Left lobe of liver (tissue), 2 donors: ENCODE results near the gene PCDHGA7. TPM values are rescaled to one million over a fixed set of nuclear protein-coding genes. Genes with fewer than 3 reads are reported as not detected.
"Not testable (repeated sequence)": the region's sequence is repeated elsewhere in the genome, so short reads cannot be mapped to it uniquely, and the experiment has no call there.

ENCODE experiments used
- ATAC-seq: fragments of 200-7000 bp; cut with Tn5 transposase; one replicate; pipeline ENCODE4 v1.9.1; 2020; ENCODE audit warnings: mild to moderate bottlenecking, moderate library complexity
- DNase-seq: peaks from one replicate; pipeline ENCODE4 v3.0.0-alpha.2; 2020; ENCODE audit warnings: low spot score
- total RNA-seq: library from RNA; stranded (reverse); gene quantifications from one replicate; pipeline ENCODE4 v1.2.1, GENCODE V29; 2021
- donor health status: DM: no; HTN: no; CAD: no; lungs with moderate emphysema.
- donor health status: DM: no; HTN: yes; CAD: no.

PCDHGA7 gene
- total RNA-seq, 1 donor from 2014 or later = 0.33 TPM

- no peak for ATAC-seq
- DNase-seq = no peak
These were observed 40.3 kb downstream of the PCDHGA7 start for GRCh38 chr5:141422742-141423291.

- DNase-seq = no peak
- ATAC-seq = no peak
These were observed 45.4 kb downstream of the PCDHGA7 start for GRCh38 chr5:141427783-141428426.

GRCh38 chr5:141430332-141431113 lies 48.0 kb downstream of the PCDHGA7 start, which contains the start of gene PCDHGA12:
PCDHGA12 (plus strand) TSS chr5:141430507; CDS start chr5:141430760, 253 bp downstream.
- DNase-seq = no peak
- peak; percentile 68 for ATAC-seq

GRCh38 chr5:141431286-141431685 lies 48.7 kb downstream of the PCDHGA7 start:
- no peak for DNase-seq

GRCh38 chr5:141432308-141432707 lies 49.8 kb downstream of the PCDHGA7 start:
- not testable (repeated sequence) for DNase-seq, ATAC-seq

More at GRCh38 chr5:141431286-141431685, 48.7 kb downstream of the PCDHGA7 start:
- no peak for ATAC-seq

- not testable (repeated sequence) for ATAC-seq, DNase-seq
These were observed 50.2 kb downstream of the PCDHGA7 start for GRCh38 chr5:141432726-141433125.

- ATAC-seq (no peak), DNase-seq (no peak)
These were observed 51.5 kb downstream of the PCDHGA7 start for GRCh38 chr5:141434006-141434405.

Other genes starting within 250 kb of the PCDHGA7 start
- gene PCDHB5, start 247.5 kb upstream of the PCDHGA7 start, total RNA-seq = 0.33 TPM
- gene PCDHB6, start 232.7 kb upstream of the PCDHGA7 start, total RNA-seq = 0.10 TPM
- gene PCDHB7, start 210.1 kb upstream of the PCDHGA7 start, total RNA-seq = 0.25 TPM
- gene PCDHB8, start 205.0 kb upstream of the PCDHGA7 start, total RNA-seq = not detected
- 0.58 TPM for gene PCDHB16, start 200.4 kb upstream of the PCDHGA7 start, total RNA-seq
- gene PCDHB9, start 195.6 kb upstream of the PCDHGA7 start, total RNA-seq = 0.05 TPM
- 0.28 TPM for gene PCDHB10, start 190.4 kb upstream of the PCDHGA7 start, total RNA-seq
- 0.20 TPM for gene PCDHB11, start 183.1 kb upstream of the PCDHGA7 start, total RNA-seq
- gene PCDHB12, start 174.0 kb upstream of the PCDHGA7 start, total RNA-seq = 0.28 TPM
- 0.65 TPM for gene PCDHB13, start 168.8 kb upstream of the PCDHGA7 start, total RNA-seq
- gene PCDHB14, start 159.4 kb upstream of the PCDHGA7 start, total RNA-seq = 0.75 TPM
- gene PCDHB15, start 137.3 kb upstream of the PCDHGA7 start, total RNA-seq = 0.38 TPM
- 0.25 TPM for gene SLC25A2, start 78.7 kb upstream of the PCDHGA7 start, total RNA-seq
- 20.6 TPM for gene TAF7, start 62.0 kb upstream of the PCDHGA7 start, total RNA-seq
- 0.10 TPM for gene PCDHGA1, start 52.2 kb upstream of the PCDHGA7 start, total RNA-seq
- 1.1 TPM for gene PCDHGA2, start 44.0 kb upstream of the PCDHGA7 start, total RNA-seq
- 0.60 TPM for gene PCDHGA3, start 38.9 kb upstream of the PCDHGA7 start, total RNA-seq
- 0.63 TPM for gene PCDHGB1, start 32.6 kb upstream of the PCDHGA7 start, total RNA-seq
- 0.53 TPM for gene PCDHGA4, start 27.7 kb upstream of the PCDHGA7 start, total RNA-seq
- gene PCDHGB2, start 22.7 kb upstream of the PCDHGA7 start, total RNA-seq = 0.81 TPM
- gene PCDHGA5, start 18.6 kb upstream of the PCDHGA7 start, total RNA-seq = 0.35 TPM
- gene PCDHGB3, start 12.5 kb upstream of the PCDHGA7 start, total RNA-seq = 0.83 TPM
- 0.68 TPM for gene PCDHGA6, start 8.9 kb upstream of the PCDHGA7 start, total RNA-seq
- gene PCDHGB4, start 5.0 kb downstream of the PCDHGA7 start, total RNA-seq = 2.2 TPM
- 0.35 TPM for gene PCDHGA8, start 9.9 kb downstream of the PCDHGA7 start, total RNA-seq
- 4.2 TPM for gene PCDHGB5, start 15.2 kb downstream of the PCDHGA7 start, total RNA-seq
- gene PCDHGA9, start 20.0 kb downstream of the PCDHGA7 start, total RNA-seq = 0.65 TPM
- gene PCDHGB6, start 25.3 kb downstream of the PCDHGA7 start, total RNA-seq = 2.3 TPM
- gene PCDHGA10, start 30.2 kb downstream of the PCDHGA7 start, total RNA-seq = 2.2 TPM
- 2.0 TPM for gene PCDHGB7, start 34.9 kb downstream of the PCDHGA7 start, total RNA-seq
- gene PCDHGA11, start 38.3 kb downstream of the PCDHGA7 start, total RNA-seq = 0.68 TPM
- gene PCDHGA12, start 47.8 kb downstream of the PCDHGA7 start, total RNA-seq = 1.0 TPM
- 8.5 TPM for gene PCDHGC3, start 93.2 kb downstream of the PCDHGA7 start, total RNA-seq
- gene PCDHGC4, start 102.3 kb downstream of the PCDHGA7 start, total RNA-seq = 0.65 TPM
- 0.40 TPM for gene PCDHGC5, start 106.3 kb downstream of the PCDHGA7 start, total RNA-seq
- gene DIAPH1, start 236.3 kb downstream of the PCDHGA7 start, total RNA-seq = 120 TPM